B cell (primary cell): Measurements from ENCODE around the gene LRRC8D. TPM values are rescaled to one million over a fixed set of nuclear protein-coding genes. Genes with fewer than 3 reads are reported as not detected.

Source experiments
- ATAC-seq: fragments of 200-7000 bp; cut with Tn5 transposase; one replicate; pipeline ENCODE4 v1.10.0; 2021; ENCODE audit warnings: low read depth, mild to moderate bottlenecking, moderate number of reproducible peaks, moderate library complexity
- CTCF ChIA-PET: fragments of 350-600 bp; sonication (Branson Sonifier 250); formaldehyde crosslinking; loops from one replicate; lab custom pipeline; 2021; ENCODE audit warnings: antibody characterized with exemption, inconsistent platforms; lab: Charles Lee
- POLR2A ChIA-PET: fragments of 350-600 bp; sonication (Branson Sonifier 250); formaldehyde crosslinking; loops from one replicate; lab custom pipeline; 2021; ENCODE audit warnings: antibody characterized with exemption; lab: Charles Lee
- DNase-seq: peaks from one replicate; pipeline ENCODE4 v3.0.0; 2013
- H2AFZ ChIP-seq: 2 replicates; pipeline ENCODE4 v1.6.1; 2012; ENCODE audit warnings: mild to moderate bottlenecking, low read depth, low read length; ENCODE audit not compliant: insufficient read depth, poor library complexity, severe bottlenecking
- H3K27ac ChIP-seq, 2 donors: 1 replicate in 1 of 2; 2 replicates in 1 of 2; pipeline ENCODE4 v1.5.1; 2012 to 2013; ENCODE audit warnings: low read length in 2 of 2, mild to moderate bottlenecking in 2 of 2, moderate library complexity in 1 of 2
- H3K27me3 ChIP-seq, 4 experiments: fragments of 200-600 bp in 1 of 4; sonication (generic) in 1 of 4; replicated peaks in 1 of 4; 1 replicate in 2 of 4; 2 replicates in 2 of 4; pipeline versions ENCODE4 v1.6.1 to v1.7.0; 2013 to 2016; ENCODE audit warnings: low read length in 3 of 4, mild to moderate bottlenecking in 2 of 4, mixed read lengths in 1 of 4, moderate library complexity in 1 of 4; ENCODE audit not compliant: insufficient read depth in 4 of 4, control insufficient read depth in 3 of 4; ENCODE audit errors: control extremely low read depth in 1 of 4
- H3K36me3 ChIP-seq, 2 experiments: replicated peaks in 1 of 2; 1 replicate in 1 of 2; 2 replicates in 1 of 2; pipeline versions ENCODE4 v1.6.1 to v1.7.1; 2013; ENCODE audit warnings: low read length in 1 of 2; ENCODE audit not compliant: insufficient read depth in 2 of 2, control insufficient read depth in 1 of 2; ENCODE audit errors: control extremely low read depth in 1 of 2, extremely low read depth in 1 of 2
- H3K4me1 ChIP-seq, 2 donors: fragments of 200-600 bp in 1 of 2; sonication (generic) in 1 of 2; 1 replicate in 1 of 2; 2 replicates in 1 of 2; pipeline versions ENCODE4 v1.5.1 to v1.6.1; 2013 to 2017; ENCODE audit warnings: low read length in 2 of 2; ENCODE audit not compliant: control insufficient read depth in 2 of 2, insufficient read depth in 2 of 2
- H3K4me2 ChIP-seq: replicated peaks from 2 replicates; pipeline ENCODE3; 2012; ENCODE audit warnings: mild to moderate bottlenecking, low read depth, low read length; ENCODE audit not compliant: poor library complexity, severe bottlenecking
- H3K4me3 ChIP-seq, 5 experiments: fragments of 200-600 bp in 1 of 5; sonication (generic) in 1 of 5; 1 replicate in 3 of 5; 2 replicates in 2 of 5; pipeline versions ENCODE4 v1.5.1 to v1.7.0; 2011 to 2016; ENCODE audit warnings: low read length in 4 of 5, mild to moderate bottlenecking in 4 of 5, low read depth in 2 of 5, control low read depth in 1 of 5, moderate library complexity in 1 of 5; ENCODE audit not compliant: insufficient read depth in 1 of 5; ENCODE audit errors: control extremely low read depth in 1 of 5, extremely low read depth in 1 of 5
- H3K79me2 ChIP-seq: fragments of 200-600 bp; sonication (generic); one replicate; pipeline ENCODE4 v1.6.0; 2016; ENCODE audit warnings: low read length; ENCODE audit not compliant: control insufficient read depth, insufficient read depth
- H3K9ac ChIP-seq: fragments of 200-600 bp; sonication (generic); 2 replicates; pipeline ENCODE4 v1.6.1; 2017; ENCODE audit warnings: mild to moderate bottlenecking, low read length, moderate library complexity
- H3K9me3 ChIP-seq, 3 donors: one replicate each; pipeline versions ENCODE4 v1.6.1 to v1.7.1; 2013; ENCODE audit warnings: low read length in 2 of 3; ENCODE audit not compliant: control insufficient read depth in 2 of 3, insufficient read depth in 1 of 3; ENCODE audit errors: control extremely low read depth in 1 of 3
- H4K20me1 ChIP-seq: 2 replicates; pipeline ENCODE4 v1.6.0; 2012; ENCODE audit warnings: mild to moderate bottlenecking, low read length; ENCODE audit not compliant: insufficient read depth, control insufficient read depth, poor library complexity, severe bottlenecking
- H3K27ac Mint-ChIP-seq: one replicate; pipeline ENCODE4 v1.8.0; 2021; ENCODE audit warnings: mixed read lengths
- H3K27me3 Mint-ChIP-seq: one replicate; pipeline ENCODE4 v1.8.0; 2021; ENCODE audit warnings: mixed read lengths
- H3K4me1 Mint-ChIP-seq: one replicate; pipeline ENCODE4 v1.8.0; 2021; ENCODE audit warnings: mixed read lengths
- H3K4me3 Mint-ChIP-seq: one replicate; pipeline ENCODE4 v1.8.0; 2021; ENCODE audit warnings: mixed read lengths
- H3K9me3 Mint-ChIP-seq: one replicate; pipeline ENCODE4 v1.8.0; 2022; ENCODE audit warnings: mixed read lengths; ENCODE audit not compliant: insufficient read depth
- CTCF ChIP-seq: fragments of 200-600 bp; IDR thresholded peaks from one replicate; pipeline ENCODE4 v1.8.0; 2022; ENCODE audit warnings: antibody characterized with exemption, mild to moderate bottlenecking
- EZH2 ChIP-seq: IDR thresholded peaks from 2 replicates; pipeline ENCODE4 v1.6.1; 2012; ENCODE audit warnings: borderline replicate concordance, low read depth, mild to moderate bottlenecking, moderate library complexity, low read length; ENCODE audit not compliant: insufficient read depth, poor library complexity, severe bottlenecking
- WGBS: methylation state at CpG from one replicate; pipeline ENCODE4 v1.1.5; 2013; ENCODE audit warnings: missing lambda C conversion rate; ENCODE audit not compliant: insufficient coverage; 5-methylcytosine and 5-hydroxymethylcytosine counted together
- intact Hi-C: fragments of 100-400 bp; cut with micrococcal nuclease; formaldehyde crosslinking; loops from one replicate; pipeline ENCODE4 v1.10.0; 2022
- polyA plus RNA-seq: library from polyadenylated mRNA; depleted of rRNA; stranded (reverse); fragments of >200 nt; gene quantifications from 2 replicates; pipeline ENCODE4 v1.2.3, GENCODE V29; 2012
- total RNA-seq, 2 donors: library from RNA; stranded (reverse); fragments of 120-200 nt in 1 of 2; gene quantifications; 1 replicate in 1 of 2; 2 replicates in 1 of 2; pipeline versions ENCODE4 v1.2.3 to v1.2.4, GENCODE V29; 2013 to 2022

The LRRC8D gene
- total and polyA plus RNA-seq, 2 donors (not counting 1 experiment from before 2014, with no cell fraction given) = 23.7 to 47.0 TPM

GRCh38 chr1:89887270-89887669, 66.4 kb downstream of the LRRC8D start:
- H3K79me2 ChIP-seq = peaks cover 33% of the 10 kb centered on the region
- DNase-seq = no peak
- H3K9ac ChIP-seq = no peak overlapping the region
- Mint-ChIP-seq H3K9me3 (no peaks in the 10 kb centered on the region), H3K27me3 (no peaks in the 10 kb centered on the region), H3K4me1 (peaks cover 2% of the 10 kb centered on the region), H3K27ac (no peak overlapping the region), H3K4me3 (no peak overlapping the region)
- intact Hi-C loops = no loop called here
- H3K9me3 ChIP-seq = no peaks in the 10 kb centered on the region
- H3K36me3 ChIP-seq = peaks cover 11 to 12% of the 10 kb centered on the region in 2 experiments
- H3K4me1 ChIP-seq = no peaks in the 10 kb centered on the region
- no peak for TF ChIP-seq CTCF
- no peak for TF ChIP-seq EZH2
- WGBS = no CpG with 5 or more reads among the region's 2 CpGs
- H3K4me2 ChIP-seq = no peak overlapping the region
- CTCF ChIA-PET = no interaction called here
- no peak overlapping the region for H3K4me3 ChIP-seq
- H3K27ac ChIP-seq = no peak overlapping the region
- ATAC-seq = no peak
- peaks cover 27% of the 10 kb centered on the region for H4K20me1 ChIP-seq
- no peak overlapping the region for H2AFZ ChIP-seq
- POLR2A ChIA-PET = no interaction called here
- no peaks in the 10 kb centered on the region for H3K27me3 ChIP-seq

GRCh38 chr1:89887713-89888112, 66.9 kb downstream of the LRRC8D start:
- WGBS = no CpG with 5 or more reads among the region's 1 CpG
- Histone ChIP-seq H3K9ac (no peak overlapping the region), H3K27me3 (no peaks in the 10 kb centered on the region), H2AFZ (no peak overlapping the region), H3K36me3 (peaks cover 8 to 12% of the 10 kb centered on the region in 2 experiments), H3K79me2 (peaks cover 29% of the 10 kb centered on the region), H4K20me1 (peaks cover 22% of the 10 kb centered on the region), H3K27ac (no peak overlapping the region), H3K4me3 (no peak overlapping the region), H3K4me1 (no peaks in the 10 kb centered on the region), H3K4me2 (no peak overlapping the region), H3K9me3 (no peaks in the 10 kb centered on the region)
- Mint-ChIP-seq H3K27ac (no peak overlapping the region), H3K4me1 (peaks cover 2% of the 10 kb centered on the region), H3K27me3 (no peaks in the 10 kb centered on the region), H3K4me3 (no peak overlapping the region), H3K9me3 (no peaks in the 10 kb centered on the region)
- ChIA-PET CTCF (no interaction called here), POLR2A (no interaction called here)
- TF ChIP-seq EZH2 (no peak), CTCF (no peak)
- intact Hi-C loops = no loop called here
- no peak for ATAC-seq
- DNase-seq = no peak
